NOMO-1 treated with dmso at 0.1 percent for 144 hours (cell line): Measurements from ENCODE around the gene SCO2.
"Not testable (repeated sequence)": the region's sequence is repeated elsewhere in the genome, so short reads cannot be mapped to it uniquely, and the experiment has no call there.

ENCODE experiments used
- DNase-seq: peaks from one replicate; lab custom pipeline; 2025; ENCODE audit not compliant: unreplicated experiment; lab: John Stamatoyannopoulos, UW

The SCO2 gene

DNA sequence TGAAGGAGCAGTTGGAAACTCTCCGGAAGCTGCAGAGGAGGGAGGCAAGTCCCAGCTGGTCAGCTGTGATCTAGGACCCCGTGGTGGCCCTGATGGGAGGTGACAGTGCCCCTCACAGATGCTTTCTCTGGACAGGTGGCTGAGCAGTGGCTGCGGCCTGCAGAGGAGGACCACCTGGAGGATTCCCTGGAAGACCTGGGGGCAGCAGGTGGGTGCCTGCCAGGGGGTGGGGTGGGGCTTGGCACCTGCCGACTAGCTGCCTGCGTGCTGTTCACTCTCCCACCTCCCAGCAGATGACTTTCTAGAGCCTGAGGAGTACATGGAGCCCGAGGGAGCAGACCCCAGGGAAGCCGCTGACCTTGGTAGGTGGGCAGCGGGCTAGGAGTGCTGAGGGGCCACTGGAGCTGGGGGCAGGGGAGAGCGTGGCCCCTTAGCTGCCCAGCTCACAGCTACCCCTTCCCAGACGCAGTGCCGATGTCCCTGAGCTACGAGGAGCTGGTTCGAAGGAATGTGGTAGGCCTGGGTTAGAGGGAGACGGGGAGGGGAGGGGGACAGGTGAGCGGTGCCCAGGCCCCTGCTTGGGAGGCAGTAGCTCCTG is 3.1 kb downstream of the SCO2 start:
- no peak for DNase-seq

DNA sequence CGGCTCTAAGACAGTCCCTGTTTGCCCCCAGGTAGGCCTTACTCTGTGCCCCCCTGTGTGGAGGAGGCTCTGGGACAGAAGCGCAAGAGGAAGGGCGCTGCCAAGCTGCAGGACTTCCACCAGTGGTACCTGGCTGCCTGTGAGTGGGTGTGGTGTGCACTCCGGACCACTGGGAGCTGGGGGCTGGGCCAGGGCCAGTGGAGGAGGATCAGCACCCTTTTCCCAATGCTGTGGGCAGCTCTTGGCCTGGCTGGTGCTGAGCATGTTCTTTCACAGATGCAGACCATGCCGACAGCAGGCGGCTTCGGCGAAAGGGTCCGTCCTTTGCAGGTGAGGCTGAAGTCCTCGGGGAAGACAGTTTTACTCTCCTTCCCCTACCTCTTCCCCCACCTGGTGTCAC is 3.7 kb downstream of the SCO2 start:
- no peak for DNase-seq

DNA sequence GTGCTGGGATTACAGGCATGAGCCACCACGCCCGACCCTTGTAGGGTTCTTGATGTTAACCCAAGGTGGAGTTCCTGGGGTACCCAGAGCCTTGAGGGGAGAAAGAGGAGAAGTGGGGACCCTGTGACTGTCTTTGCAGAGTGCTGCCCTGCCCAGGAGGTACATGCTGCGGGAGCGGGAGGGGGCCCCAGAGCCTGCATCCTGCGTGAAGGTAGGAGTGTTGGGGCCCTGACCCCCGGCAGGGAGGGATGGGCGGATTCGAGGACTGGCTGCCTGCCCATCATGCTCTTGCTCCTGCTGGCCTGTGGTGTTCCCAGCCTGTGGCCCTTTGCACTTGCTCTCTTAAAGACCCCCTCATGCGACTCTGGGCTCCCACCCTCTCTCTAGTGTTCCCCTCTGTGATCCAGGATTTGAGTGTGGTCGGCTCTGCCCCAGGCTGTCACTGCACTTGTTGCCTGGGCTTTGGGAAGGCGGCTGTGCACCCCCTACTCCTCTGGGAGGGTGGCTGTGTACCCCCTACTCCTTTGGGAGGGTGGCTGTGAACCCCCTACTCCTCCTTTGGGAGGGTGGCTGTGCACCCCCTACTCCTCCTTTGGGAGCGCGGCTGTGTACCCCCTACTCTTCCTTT is 4.5 kb downstream of the SCO2 start:
- DNase-seq, result no peak

DNA sequence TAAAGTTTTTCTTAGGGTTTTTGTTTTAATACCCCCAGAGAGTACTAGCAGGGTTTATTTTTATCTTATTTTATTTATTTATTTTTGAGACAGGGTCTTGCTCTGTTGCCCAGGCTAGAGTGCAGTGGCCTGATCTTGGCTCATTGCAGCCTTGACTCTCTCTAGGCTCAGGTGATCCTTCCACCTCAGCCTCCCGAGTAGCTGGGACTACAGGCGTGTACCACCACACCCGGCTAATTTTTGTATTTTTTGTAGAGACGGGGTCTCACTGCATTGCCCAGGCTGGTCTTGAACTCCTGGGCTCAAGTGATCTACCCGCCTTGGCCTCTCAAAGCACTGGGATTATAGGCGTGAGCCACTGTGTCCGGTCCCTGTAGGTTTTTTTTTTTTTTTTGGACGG is 5.2 kb downstream of the SCO2 start:
- DNase-seq, result not testable (repeated sequence)

DNA sequence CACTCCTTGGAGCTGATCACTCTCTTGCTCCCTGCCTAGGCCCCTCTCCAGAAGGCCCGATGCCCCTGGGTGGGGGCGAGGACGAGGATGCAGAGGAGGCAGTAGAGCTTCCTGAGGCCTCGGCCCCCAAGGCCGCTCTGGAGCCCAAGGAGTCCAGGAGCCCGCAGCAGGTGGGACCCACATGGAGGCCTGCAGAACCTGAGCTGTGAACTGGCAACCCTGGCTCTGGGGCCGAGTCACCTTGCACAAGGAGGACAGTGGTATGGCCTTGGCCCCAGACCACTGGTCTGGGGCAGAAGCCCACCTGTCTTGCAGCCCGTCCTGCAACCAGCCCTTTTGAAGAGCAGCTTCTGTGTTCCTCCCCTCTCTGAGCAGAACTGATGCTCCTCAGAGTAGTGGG is 6.2 kb downstream of the SCO2 start:
- no peak for DNase-seq

DNA sequence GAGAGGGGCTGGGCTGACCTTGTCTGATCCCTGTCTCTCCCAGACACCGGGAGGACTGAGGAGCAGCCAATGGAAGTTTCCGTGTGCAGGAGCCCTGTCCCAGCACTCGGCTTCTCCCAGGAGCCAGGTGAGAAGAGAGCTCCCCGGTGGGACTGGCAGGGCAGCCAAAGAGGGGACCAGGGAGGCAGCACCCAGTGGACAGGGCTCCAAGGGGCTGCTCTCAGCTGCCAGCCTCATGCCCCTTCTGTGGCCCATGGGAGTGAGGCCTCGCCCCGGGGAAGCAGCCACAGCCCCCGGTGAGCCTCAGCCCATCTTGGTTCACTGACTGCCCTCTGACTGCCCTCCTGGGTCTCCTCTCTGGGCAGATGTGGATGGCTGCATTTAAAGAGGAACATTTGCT is 6.8 kb downstream of the SCO2 start:
- DNase-seq, result no peak

DNA sequence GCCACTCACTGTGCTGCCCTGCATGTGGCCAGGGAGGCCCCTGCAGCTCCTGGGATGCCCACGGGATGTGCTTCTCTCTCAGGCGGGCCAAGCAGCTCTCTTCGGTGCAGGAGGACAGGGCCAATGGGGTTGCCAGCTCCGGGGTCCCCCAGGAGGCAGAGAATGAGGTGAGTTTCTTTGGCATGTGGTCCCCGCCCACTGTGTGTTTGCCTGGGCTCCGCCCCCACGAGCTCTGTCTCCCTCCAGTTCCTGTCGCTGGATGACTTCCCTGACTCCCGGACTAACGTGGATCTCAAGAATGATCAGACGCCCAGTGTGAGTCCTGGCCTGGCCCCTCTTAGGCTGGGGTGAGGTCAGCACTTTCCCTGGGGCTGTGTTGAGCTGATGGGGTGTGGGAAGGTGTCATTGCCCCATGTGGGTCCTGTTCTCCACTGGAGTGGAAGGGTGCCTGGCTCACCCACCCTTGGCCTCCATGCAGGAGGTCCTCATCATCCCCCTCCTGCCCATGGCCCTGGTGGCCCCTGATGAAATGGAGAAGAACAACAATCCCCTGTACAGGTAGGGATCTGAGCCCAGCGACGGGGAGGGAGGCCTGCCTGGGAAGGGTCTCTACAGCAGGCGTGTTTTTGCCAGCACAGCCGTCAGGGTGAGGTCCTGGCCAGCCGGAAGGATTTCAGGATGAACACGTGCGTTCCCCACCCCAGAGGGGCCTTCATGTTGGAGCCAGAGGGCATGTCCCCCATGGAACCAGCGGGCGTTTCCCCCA is 7.7 kb downstream of the SCO2 start:
- DNase-seq, result no peak

DNA sequence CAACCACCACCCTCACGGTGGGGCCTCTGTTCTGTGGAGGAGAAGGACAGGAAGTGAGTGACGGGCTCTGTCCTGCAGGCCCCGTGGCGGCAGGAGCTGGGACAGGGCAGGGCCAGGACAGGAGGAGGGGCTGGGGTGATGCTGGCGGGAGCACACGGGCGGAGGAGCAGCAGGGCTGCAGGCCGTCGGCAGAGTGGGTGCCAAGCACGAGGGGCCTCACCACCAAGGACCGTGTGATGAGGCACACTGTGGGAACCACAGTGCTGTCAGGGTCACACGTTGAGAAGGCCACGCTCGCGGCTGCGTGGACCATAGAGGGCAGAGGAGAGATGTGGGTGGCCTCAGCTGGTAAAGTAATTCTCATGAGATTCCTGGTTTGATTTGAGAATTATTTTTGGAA is 8.5 kb downstream of the SCO2 start:
- no peak for DNase-seq

DNA sequence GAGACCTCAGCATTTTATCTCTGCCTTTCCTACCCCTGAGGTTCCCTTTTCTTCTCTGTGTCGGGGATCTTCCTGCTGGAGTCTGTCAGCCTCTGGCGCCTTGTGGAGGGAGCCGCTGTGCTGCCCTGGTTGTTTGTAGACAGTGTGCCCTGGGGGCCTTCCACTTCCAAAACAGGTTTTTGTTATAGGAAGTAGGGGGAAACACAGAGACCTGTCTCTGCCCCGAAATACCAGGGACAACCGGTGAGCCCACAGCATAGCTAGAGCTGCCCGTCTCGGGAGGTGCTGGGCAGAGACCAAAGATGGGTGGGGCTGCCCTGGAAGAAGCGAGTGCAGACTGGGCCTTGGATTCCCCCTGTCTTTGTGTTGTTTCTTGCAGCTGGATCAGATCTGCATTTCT is 9.3 kb downstream of the SCO2 start:
- no peak for DNase-seq

DNA sequence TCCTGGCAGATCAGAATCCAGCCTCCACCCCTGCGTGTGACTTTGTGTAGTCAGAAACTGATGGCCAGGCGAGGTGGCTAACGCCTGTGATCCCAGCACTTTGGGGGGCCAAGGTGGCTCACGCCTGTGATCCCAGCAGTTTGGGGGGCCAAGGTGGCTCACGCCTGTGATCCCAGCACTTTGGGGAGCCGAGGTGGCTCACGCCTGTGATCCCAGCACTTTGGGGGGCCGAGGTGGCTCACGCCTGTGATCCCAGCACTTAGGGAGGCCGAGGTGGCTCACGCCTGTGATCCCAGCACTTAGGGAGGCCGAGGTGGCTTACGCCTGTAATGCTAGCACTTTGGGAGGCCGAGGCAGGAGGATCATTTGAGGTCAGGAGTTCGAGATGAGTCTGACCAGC is 12.2 kb downstream of the SCO2 start:
- no peak for DNase-seq

DNA sequence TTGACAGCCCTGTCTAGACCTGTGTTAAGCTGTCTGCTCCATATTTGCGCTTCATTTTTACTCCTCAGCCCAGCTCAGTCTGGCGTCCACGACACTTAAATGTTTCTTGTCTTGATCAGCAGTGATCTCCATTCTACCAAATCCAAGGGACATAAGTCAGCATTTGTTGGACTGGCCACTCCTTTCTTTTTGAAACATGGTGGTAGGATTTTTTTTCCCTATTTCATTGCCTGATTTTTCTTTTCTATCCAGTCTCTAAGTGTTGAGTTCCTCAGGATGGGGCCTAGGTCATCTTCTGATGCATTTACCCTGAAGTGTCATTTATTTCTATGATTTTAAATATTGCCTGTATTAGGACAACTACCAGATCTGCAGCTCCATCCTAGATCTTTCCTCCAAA is 16.5 kb downstream of the SCO2 start:
- DNase-seq, result no peak

DNA sequence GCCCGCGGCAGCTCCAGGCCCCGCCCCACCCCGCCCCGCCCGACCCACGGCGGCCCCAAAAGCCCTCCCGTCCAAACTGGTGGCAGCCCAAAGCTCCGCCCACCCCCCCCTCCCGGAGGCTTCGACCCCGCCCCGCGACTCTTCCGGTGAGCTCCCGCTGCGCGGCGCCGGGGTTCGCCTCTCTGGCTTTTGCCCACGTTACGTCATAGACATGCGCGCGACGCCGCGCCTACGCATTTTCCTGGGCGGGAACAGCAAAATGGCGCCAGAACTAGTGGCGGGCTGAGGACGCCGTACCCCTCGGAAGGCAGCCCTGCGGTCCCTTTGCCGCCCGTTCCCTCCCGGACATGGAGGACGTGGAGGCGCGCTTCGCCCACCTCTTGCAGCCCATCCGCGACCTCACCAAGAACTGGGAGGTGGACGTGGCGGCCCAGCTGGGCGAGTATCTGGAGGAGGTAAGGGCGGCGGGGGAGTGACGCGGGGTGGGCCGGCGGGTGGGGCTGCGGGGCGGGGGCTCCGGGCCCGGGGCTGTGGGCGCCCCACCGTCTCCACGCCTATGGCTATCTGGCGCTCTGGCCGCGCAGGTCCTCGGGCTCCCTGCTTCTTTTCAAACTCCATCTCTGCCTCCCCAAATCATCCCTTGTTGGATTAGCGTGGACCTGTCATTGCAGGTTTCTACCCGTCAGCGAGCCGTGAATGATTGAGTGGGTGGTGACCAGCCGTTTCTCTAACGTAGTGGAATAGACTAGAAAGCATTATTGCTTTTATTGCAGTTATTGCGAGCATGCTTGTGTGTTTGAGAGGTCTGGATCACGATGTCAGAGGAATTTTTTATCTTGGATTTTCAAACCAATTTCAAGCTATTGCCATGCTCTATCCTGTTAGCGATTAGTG is 17.2 kb downstream of the SCO2 start, which contains the start of gene NCAPH2:
TSS of gene NCAPH2 (plus strand) at position 234 of the 894 bp plus-strand sequence. CDS start at position 348, 114 bp downstream.
- DNase-seq, result peak; percentile 91

DNA sequence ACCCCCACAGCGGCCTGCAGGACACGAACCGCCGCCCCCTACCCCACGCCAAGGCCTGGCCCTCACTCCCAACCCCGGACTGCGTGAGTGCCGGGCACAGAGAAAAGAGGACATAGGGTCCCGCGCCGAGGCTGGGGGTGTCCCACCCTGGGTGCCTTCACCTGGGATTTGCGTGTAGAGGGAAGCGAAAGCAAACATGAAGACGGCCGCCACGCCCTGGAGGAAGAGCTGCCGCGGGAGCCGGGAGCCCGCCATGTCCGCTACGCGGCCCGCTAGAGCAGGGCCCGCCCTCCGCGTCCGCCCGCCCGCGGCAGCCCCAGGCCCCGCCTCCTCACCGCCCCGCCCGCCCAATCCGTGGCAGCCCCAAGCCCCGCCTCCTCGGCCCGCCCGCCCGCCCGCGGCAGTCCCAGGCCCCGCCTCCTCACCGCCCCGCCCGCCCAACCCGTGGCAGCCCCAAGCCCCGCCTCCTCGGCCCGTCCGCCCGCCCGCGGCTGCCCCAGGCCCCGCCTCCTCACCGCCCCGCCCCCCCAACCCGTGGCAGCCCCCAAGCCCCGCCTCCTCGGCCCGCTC is 17.9 kb downstream of the SCO2 start, which contains the start of gene LMF2:
TSS of gene LMF2 (minus strand) at position 282 of the 570 bp plus-strand sequence. CDS start at position 255, 27 bp downstream.
- DNase-seq, result peak; percentile 86

DNA sequence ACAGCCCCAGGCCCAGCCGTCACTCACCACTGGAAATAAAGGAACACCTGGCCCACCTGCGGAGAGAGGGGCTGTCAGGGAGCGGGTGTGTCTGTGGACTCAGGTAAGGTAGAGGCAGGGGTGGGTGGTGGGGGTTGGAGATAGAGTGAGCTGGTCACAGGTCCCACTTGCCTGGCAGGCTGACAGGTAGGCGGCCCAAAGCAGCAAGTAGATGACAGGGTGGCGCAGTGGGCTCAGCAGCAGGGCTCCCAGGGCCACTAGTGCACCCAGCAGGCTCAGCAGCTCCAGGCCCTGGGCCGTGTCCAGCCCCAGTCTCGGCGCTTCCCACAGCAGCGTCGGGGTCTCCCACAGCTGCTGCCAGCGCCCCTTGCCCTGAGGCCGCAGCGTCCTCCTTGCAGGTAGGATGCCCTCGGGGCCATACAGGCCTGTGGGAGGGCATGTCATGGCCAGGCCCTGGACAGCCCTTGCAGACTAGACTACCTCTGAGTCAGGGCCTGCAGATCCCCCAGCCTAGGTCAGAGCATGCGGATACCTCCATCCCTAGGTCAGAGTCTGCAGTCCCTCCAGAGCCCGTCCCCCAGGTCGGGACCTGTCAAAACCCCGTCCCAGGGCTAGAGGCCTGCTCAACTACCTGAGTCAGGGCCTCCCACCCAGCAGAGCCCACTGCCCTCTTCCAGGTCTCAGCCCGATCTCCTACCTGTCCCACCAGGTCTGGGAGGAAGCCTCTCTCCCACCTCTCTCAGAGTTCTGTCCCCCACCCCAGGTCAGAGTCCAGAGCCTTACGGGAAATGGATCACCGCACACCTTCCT is 18.6 kb downstream of the SCO2 start:
- DNase-seq, result no peak

DNA sequence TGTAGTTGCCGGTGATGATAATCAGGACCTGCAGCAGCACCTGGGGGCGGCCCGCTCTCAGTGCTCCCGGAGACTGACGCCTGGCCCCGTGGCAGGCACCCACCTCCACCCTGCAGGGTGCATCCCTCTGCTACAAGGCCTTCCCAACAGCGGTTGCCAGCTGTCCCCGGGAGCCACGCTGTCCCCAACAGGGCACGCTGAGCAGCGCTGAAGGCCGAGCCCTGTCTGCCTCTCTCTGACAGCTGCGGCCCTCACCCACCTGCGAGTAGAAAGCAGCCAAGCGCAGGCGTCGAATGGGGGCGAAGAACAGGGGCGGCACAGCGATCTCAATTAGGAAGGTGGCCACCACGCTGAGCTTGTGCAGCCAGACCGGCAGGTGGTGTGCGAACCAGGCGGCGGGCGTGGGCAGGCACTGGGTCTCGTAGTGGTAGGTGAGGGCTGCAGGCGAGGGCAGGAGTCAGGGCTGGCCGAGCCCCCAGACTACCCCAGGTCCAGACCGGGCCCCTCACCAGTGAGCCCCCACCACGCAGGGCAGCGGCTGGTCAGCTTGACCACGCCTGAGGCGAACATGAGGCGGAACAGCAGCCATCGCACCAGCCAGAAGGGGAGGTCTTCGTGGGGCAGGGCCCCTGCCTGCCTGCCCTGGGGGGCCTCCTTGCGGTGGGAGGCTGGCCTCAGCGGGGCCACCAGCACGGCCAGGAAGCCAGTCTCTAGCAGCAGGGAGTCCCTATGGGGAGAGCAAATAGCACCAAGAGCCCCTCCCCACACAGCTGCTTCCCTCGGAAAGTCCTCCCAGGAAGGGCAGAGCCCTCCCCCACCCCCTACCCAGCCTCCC is 19.4 kb downstream of the SCO2 start:
- DNase-seq, result no peak

DNA sequence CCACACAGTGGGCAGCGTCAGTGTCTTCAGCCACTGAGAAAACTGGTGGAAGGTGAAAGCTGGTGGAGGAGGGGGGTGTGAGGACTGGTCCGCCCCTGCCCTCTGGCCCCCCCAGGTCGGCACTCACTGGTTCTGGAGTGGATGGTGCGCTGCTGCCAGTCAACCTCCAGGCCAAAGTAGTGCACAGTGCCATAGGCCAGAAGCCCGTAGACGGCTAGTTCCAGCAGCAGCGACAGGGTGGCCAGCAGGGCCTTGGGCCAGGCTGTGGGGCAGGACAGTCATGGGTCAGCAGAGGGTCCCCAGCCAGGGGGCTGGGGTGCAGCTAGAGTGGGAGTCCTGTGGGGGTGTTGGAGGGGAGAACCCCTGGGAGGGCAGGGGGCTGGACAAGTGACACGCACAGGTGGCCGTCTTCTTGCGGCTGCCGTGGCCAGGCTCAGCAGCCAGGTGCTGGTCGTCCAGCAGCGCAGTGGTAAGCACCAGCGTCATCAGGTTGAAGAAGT is 20.1 kb downstream of the SCO2 start:
- no peak for DNase-seq

DNA sequence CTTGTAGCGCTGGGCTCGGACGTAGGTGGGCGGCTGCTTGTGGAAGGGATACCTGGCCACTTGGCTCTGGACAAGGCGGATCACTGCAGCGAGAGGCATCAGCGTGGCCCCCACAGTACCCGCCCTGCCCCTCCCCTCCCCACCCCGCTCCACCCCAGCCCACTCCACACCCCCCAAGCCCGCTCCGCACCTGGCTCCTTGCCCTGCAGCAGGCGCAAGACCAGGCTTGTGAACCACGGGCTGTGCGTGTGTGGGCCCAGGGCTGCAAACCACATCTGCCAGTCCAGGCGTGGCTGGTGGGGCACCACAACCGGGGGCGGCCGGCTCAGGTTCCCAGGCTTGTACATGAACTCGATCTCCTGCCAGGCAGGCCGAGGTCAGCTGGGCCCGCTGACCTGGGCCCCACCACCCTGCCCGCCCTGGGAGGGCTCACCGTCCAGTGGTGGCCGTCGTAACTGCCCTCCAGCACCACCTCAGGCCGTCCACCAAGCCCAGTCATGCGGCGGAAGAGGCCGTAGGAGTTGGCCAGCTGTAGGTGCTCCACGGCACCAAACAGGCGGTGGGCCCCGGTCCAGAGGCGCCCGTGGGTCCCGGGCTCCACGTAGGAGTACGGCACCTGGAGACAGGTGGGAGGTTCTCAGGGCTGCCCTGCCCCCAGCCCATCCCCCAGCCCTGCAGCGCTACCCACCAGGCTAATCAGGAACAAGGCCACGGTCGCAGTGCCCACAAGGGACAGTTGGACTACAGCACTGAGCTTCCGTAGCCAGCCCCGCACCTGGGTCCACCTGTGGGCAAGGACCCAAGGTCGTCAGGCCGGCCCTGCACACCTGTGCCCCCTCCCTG is 20.8 kb downstream of the SCO2 start:
- no peak for DNase-seq
